HepG2 (cell line): Measurements from ENCODE around the gene ZKSCAN3. TPM values are rescaled to one million over a fixed set of nuclear protein-coding genes. Genes with fewer than 3 reads are reported as not detected.
A peak's percentile ranks its signal among the peaks of the same experiment; 100 is the strongest.

ENCODE experiments used
- ATAC-seq: fragments of 200-7000 bp; cut with Tn5 transposase; 3 replicates; pipeline ENCODE4 v1.9.1; 2020; ENCODE audit warnings: mild to moderate bottlenecking, moderate library complexity
- BruUV-seq: library from RNA; stranded (reverse); fragments of 400-500 nt; replicated peaks from 2 replicates; lab custom pipeline; 2021; lab: Mats Ljungman, UMichigan
- CTCF ChIA-PET: fragments of 300-600 bp; formaldehyde crosslinking; extraction: SDS; loops from one replicate; lab custom pipeline; 2021; ENCODE audit warnings: low total read pairs, inconsistent platforms, low intra/inter-chr PET ratio; lab: Yijun Ruan, JAX
- POLR2A ChIA-PET: fragments of 350-600 bp; sonication (Branson Sonifier 250); formaldehyde crosslinking; loops from one replicate; lab custom pipeline; 2020; ENCODE audit warnings: antibody characterized with exemption, inconsistent platforms; lab: Yijun Ruan, JAX
- DNase-seq: peaks from one replicate; pipeline ENCODE4 v3.0.0-alpha.2; 2015; ENCODE audit warnings: low spot score
- FAIRE-seq: peaks from 3 replicates; lab custom pipeline; 2011; peaks lifted over from hg19 to GRCh38; lab: Jason Lieb, UNC
- H2AFZ ChIP-seq: one replicate; pipeline ENCODE4 v1.6.1; 2011; ENCODE audit warnings: low read length, inconsistent platforms
- H3K27ac ChIP-seq: fragments of 300-600 bp; 3 replicates; pipeline ENCODE4 v1.8.0; 2011; ENCODE audit warnings: mixed run types, mild to moderate bottlenecking, mixed read lengths, low read length, inconsistent platforms; ENCODE audit not compliant: insufficient read depth; ENCODE audit errors: extremely low read length
- H3K27me3 ChIP-seq, 2 experiments: fragments of 200-600 bp in 1 of 2; 2 replicates in 1 of 2; 3 replicates in 1 of 2; pipeline versions ENCODE4 v1.6.0 to v1.8.0; 2011; ENCODE audit warnings: low read length in 2 of 2, mild to moderate bottlenecking in 2 of 2, moderate library complexity in 2 of 2, inconsistent platforms in 1 of 2; ENCODE audit not compliant: insufficient read depth in 2 of 2, control insufficient read depth in 1 of 2
- H3K36me3 ChIP-seq, 2 experiments: fragments of 200-600 bp in 1 of 2; replicated peaks in 1 of 2; 2 replicates in 1 of 2; 3 replicates in 1 of 2; pipeline versions ENCODE4 v1.5.1 to v1.8.0; 2011; ENCODE audit warnings: low read length in 2 of 2, inconsistent platforms in 1 of 2; ENCODE audit not compliant: insufficient read depth in 2 of 2, control insufficient read depth in 1 of 2
- H3K4me1 ChIP-seq: 2 replicates; pipeline ENCODE4 v1.5.1; 2012; ENCODE audit warnings: low read length, inconsistent platforms; ENCODE audit not compliant: insufficient read depth
- H3K4me2 ChIP-seq: 2 replicates; pipeline ENCODE4 v1.6.0; 2011; ENCODE audit warnings: low read depth, low read length, inconsistent platforms
- H3K4me3 ChIP-seq, 3 experiments: fragments of 200-600 bp in 1 of 3; sonication (generic), shearing (Covaris generic) in 1 of 3; replicated peaks in 1 of 3; 2 replicates each; pipeline ENCODE4 v1.5.1; 2011 to 2016; ENCODE audit warnings: low read length in 3 of 3, inconsistent platforms in 2 of 3, low read depth in 2 of 3, mild to moderate bottlenecking in 2 of 3, control low read depth in 1 of 3, mixed read lengths in 1 of 3; ENCODE audit not compliant: insufficient read depth in 1 of 3
- H3K79me2 ChIP-seq: one replicate; pipeline ENCODE4 v1.6.1; 2011; ENCODE audit warnings: low read length, inconsistent platforms; ENCODE audit not compliant: insufficient read depth
- H3K9ac ChIP-seq: 2 replicates; pipeline ENCODE4 v1.6.0; 2011; ENCODE audit warnings: mild to moderate bottlenecking, low read depth, low read length, inconsistent platforms; ENCODE audit not compliant: insufficient read depth
- H3K9me3 ChIP-seq: 2 replicates; pipeline ENCODE4 v1.5.1; 2012; ENCODE audit warnings: mild to moderate bottlenecking, low read length
- H4K20me1 ChIP-seq: 2 replicates; pipeline ENCODE4 v1.6.0; 2011; ENCODE audit warnings: inconsistent platforms, mild to moderate bottlenecking, low read length, moderate library complexity; ENCODE audit not compliant: insufficient read depth
- DNMT3B ChIP-seq: conservative IDR thresholded peaks from 2 replicates; pipeline ENCODE4 v1.6.1; 2016; ENCODE audit warnings: missing biosample characterization, control low read depth
- ETV6 ChIP-seq: sonication (generic); formaldehyde crosslinking; conservative IDR thresholded peaks from 2 replicates; pipeline ENCODE4 v1.4.0; 2020; ENCODE audit warnings: missing genetic modification reagents
- MAFF ChIP-seq: IDR thresholded peaks from 2 replicates; pipeline ENCODE4 v1.6.1; 2011; ENCODE audit warnings: low read depth, low read length, improper control_type of control experiment
- MAFG ChIP-seq: sonication (generic); formaldehyde crosslinking; IDR thresholded peaks from 2 replicates; pipeline ENCODE4 v1.5.1; 2020; ENCODE audit warnings: mild to moderate bottlenecking, missing genetic modification reagents
- MAFK ChIP-seq, 2 experiments: IDR thresholded peaks in 1 of 2; conservative IDR thresholded peaks in 1 of 2; 2 replicates each; pipeline ENCODE4 v1.6.1; 2011; ENCODE audit warnings: improper control_type of control experiment in 2 of 2, low read length in 2 of 2
- SIX1 ChIP-seq: sonication (generic); formaldehyde crosslinking; IDR thresholded peaks from 2 replicates; pipeline ENCODE4 v1.4.0; 2020; ENCODE audit warnings: missing genetic modification reagents, borderline replicate concordance
- ZFP37 ChIP-seq: sonication (generic); formaldehyde crosslinking; IDR thresholded peaks from 2 replicates; pipeline ENCODE4 v1.4.0; 2020; ENCODE audit warnings: missing genetic modification reagents, borderline replicate concordance
- ZNF263 ChIP-seq: sonication (generic); formaldehyde crosslinking; IDR thresholded peaks from 2 replicates; pipeline ENCODE4 v1.4.0; 2020; ENCODE audit warnings: missing genetic modification reagents
- WGBS: methylation state at CpG from one replicate; pipeline ENCODE4 v1.1.6; 2017; ENCODE audit warnings: low lambda C conversion rate; 5-methylcytosine and 5-hydroxymethylcytosine counted together
- in situ Hi-C: cut with HindIII; loops from 2 replicates; pipeline ENCODE4 v1.10.0; 2017; ENCODE audit warnings: low pct_unique_long_range_greater_than_20kb; ENCODE audit not compliant: extremely low pct_ligation_motif_present
- intact Hi-C: fragments of 100-400 bp; cut with micrococcal nuclease; formaldehyde crosslinking; loops from one replicate; pipeline ENCODE4 v1.10.0; 2022; ENCODE audit not compliant: unreplicated experiment
- polyA plus RNA-seq, 8 experiments: library from polyadenylated mRNA; depleted of rRNA in 3 of 8; stranded (reverse) in 7 of 8; unstranded in 1 of 8; fragments of >200 nt; fragmentation: Illumina TruSeq in 4 of 8; extraction: Trizol in 4 of 8; gene quantifications; 2 replicates each; pipeline versions ENCODE4 v1.2.1 to v1.2.3, GENCODE V29; 2011 to 2016; ENCODE audit warnings: low read depth in 4 of 8, missing spikeins in 1 of 8, mixed read lengths in 1 of 8; ENCODE audit not compliant: insufficient read depth in 1 of 8
- total RNA-seq, 5 experiments: library from RNA; depleted of rRNA; stranded (reverse); fragments of >200 nt; fragmentation: Illumina TruSeq; extraction: Trizol; gene quantifications; 2 replicates each; pipeline ENCODE4 v1.2.3, GENCODE V29; 2016; ENCODE audit warnings: low read depth in 1 of 5

The ZKSCAN3 gene
- total and polyA plus RNA-seq, 2 of the 13 experiments (the other 11 are each of a cell fraction or from before 2014, with no cell fraction given): 3.3 to 7.4 TPM

DNA sequence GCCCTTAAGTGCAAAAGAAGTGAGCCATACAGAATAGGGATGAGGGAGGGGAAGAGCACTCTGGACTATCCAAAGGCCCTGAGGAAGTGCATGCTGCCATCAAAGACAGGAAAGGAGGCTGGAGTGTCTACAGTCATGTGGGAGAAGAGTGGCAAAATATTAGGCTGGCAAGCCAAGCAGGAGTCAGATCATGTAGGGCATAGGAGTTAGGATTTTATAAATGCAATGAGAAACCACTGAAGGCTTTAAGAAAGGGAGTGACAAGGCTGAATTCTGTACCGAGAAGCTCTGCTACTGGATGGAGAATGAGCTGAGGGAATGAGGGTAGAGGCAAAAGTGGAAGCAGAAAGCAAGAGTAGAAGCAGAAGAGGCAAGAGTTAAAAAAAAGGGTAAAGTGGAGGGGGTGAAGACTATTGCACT is 16.1 kb upstream of the ZKSCAN3 start:
- 93% methylated on average over 1 of the region's 1 CpG for WGBS
- no TSS peak for BruUV-seq
- no peaks in the 10 kb centered on the region; a peak in 1 of 5 replicates for H3K27me3 ChIP-seq
- H3K4me2 ChIP-seq: no peak overlapping the region
- no peaks in the 10 kb centered on the region; a peak in 1 of 5 replicates for H3K36me3 ChIP-seq
- in situ Hi-C loops: no loop called here
- no peak overlapping the region for H3K27ac ChIP-seq
- peaks cover 25% of the 10 kb centered on the region for H3K4me1 ChIP-seq
- ChIA-PET POLR2A (interaction anchor here (4.9 kb wide), 1 partner anchor 10 kb away, joined by 108 read pairs; no protein-coding TSS in a partner anchor), CTCF (no interaction called here)
- H3K9ac ChIP-seq: no peak overlapping the region
- no peaks in the 10 kb centered on the region for H4K20me1 ChIP-seq
- no peak overlapping the region for H2AFZ ChIP-seq
- ATAC-seq: no peak
- H3K9me3 ChIP-seq: no peaks in the 10 kb centered on the region
- FAIRE-seq: no peak
- no peak for DNase-seq
- H3K4me3 ChIP-seq: no peak overlapping the region
- peaks cover 9% of the 10 kb centered on the region for H3K79me2 ChIP-seq
- TF ChIP-seq ZFP37 (CRISPR knock-in tag): no peak
- no peak for TF ChIP-seq DNMT3B
- TF ChIP-seq ZNF263 (CRISPR knock-in tag): peak; percentile 88
- TF ChIP-seq ETV6: no peak
- no peak for TF ChIP-seq SIX1 (CRISPR knock-in tag)
- TF ChIP-seq, all 625 proteins: peak for 1
- intact Hi-C loops: no loop called here

- intact Hi-C loops: loop anchor here (1.0 kb wide), 2 partner anchors 10 to 11 kb away; no protein-coding TSS in a partner anchor
- ChIA-PET POLR2A (interaction anchor here (1.0 to 4.9 kb wide), 16 partner anchors 7 to 496 kb away, joined by 3 to 108 read pairs (median 10); partner anchors contain the start of genes PGBD1, ZKSCAN3, ZKSCAN8 and ZSCAN26), CTCF (no interaction called here)
- ATAC-seq (no peak), DNase-seq (no peak), FAIRE-seq (no peak)
- in situ Hi-C loops: no loop called here
- no peak overlapping the region for H2AFZ ChIP-seq
- H3K79me2 ChIP-seq: peaks cover 9% of the 10 kb centered on the region
- no peaks in the 10 kb centered on the region for H3K36me3 ChIP-seq
- no peaks in the 10 kb centered on the region; a peak in 1 of 5 replicates for H3K27me3 ChIP-seq
- no peaks in the 10 kb centered on the region for H3K9me3 ChIP-seq
- WGBS: 95% methylated on average over 7 of the region's 7 CpGs
- H3K4me3 ChIP-seq: peak overlapping the region; percentile 42 to 94 (median 80); a peak in 5 of 6 replicates
- peak overlapping the region; percentile 96 for H3K27ac ChIP-seq
- BruUV-seq: no TSS peak
- peak overlapping the region; percentile 87 for H3K4me2 ChIP-seq
- TF ChIP-seq MAFK (conservative IDR thresholded peaks at IDR 0.05 in 1 of 2, IDR thresholded peaks at IDR 0.05 in 1 of 2; ENCODE audit: low read length in 2 of 2) (peak; percentile 69 to 77), MAFF (peak; percentile 72), MAFG (CRISPR knock-in tag) (no peak)
- no peaks in the 10 kb centered on the region for H4K20me1 ChIP-seq
- peak overlapping the region; percentile 88 for H3K9ac ChIP-seq
- H3K4me1 ChIP-seq: peaks cover 25% of the 10 kb centered on the region
These were observed 15.3 kb upstream of the ZKSCAN3 start for GRCh38 chr6:28334286-28335039.
